GM18868 (cell line): ENCODE results near the gene NBAS.

Source experiments
- ATAC-seq: cut with Tn5 transposase; IDR thresholded peaks from one replicate; pipeline ENCODE4 v1.9.1; 2021; ENCODE audit warnings: mild to moderate bottlenecking, moderate library complexity; ENCODE audit not compliant: unreplicated experiment

The NBAS gene

DNA sequence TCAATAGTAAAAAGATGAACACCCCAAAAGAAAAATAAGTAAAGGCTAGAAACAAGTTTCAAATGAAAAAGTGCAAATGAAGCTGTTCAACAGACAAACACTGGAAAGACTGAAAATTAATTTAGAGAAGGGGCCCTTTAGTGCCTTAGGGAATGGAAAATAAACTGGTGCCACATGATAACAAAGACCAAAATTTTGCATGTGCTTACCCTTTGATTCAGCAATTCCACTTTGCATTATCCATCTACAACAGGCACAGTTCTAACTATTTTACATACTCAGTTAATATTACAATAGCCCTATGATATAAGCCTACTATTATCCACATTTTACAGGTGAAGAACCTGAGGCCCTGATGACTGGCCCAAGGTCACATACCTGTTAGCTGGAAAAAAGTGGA lies 183.9 kb downstream of the NBAS start:
- no peak for ATAC-seq

DNA sequence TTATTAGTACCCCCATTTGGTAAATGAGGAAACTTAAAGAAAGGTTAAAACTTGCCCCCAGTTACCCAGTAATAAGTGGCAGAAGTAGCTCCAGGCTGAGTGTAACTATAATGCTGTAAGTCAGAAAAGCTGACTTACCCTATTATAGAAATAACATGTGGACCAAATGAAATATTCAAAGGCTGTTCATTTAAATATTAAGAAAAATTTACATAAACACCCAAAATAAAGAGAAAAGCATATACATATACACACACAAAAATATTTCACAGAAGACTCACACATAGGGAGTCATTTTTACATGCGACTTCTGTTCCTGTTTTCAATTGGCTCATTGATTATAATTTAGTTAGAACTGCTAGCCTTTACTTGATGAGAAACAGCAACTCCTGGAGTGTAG lies 189.1 kb downstream of the NBAS start:
- ATAC-seq: no peak

DNA sequence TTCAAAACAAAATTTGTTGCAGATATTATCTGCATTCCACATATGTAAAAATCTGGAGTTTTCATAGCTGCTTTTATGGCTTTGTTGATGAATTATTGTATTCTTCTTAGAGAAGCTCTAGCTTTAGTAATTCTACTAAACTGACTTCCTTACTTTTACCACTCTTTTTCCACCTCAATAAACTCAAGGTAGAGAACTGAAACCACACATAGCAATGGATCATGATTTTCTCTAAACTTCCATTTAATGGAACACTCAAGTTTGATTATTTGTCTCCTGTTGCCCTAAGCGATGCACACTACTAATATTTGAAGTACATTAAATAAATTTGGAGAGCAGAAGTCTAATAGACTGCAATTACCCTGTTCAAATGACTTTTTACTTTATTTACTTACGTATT lies 192.0 kb downstream of the NBAS start:
- no peak for ATAC-seq

DNA sequence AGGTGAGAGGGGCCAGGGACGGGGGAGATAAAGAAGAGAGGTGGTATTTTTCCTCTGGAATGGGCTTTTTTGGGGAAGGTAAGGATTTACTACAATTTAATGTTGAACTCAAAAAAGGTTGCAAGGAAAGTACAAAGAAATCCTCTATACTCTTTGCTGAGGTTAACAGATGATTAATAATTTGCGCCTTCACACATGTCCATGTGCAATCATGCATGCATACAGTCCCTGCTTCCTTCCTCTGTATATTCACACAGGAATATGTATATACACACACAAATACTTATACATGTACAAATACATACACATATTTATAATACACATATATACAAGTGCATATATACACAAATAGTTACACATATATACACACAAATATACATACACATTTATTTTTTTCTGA lies 193.4 kb downstream of the NBAS start:
- peak; percentile 41 for ATAC-seq

DNA sequence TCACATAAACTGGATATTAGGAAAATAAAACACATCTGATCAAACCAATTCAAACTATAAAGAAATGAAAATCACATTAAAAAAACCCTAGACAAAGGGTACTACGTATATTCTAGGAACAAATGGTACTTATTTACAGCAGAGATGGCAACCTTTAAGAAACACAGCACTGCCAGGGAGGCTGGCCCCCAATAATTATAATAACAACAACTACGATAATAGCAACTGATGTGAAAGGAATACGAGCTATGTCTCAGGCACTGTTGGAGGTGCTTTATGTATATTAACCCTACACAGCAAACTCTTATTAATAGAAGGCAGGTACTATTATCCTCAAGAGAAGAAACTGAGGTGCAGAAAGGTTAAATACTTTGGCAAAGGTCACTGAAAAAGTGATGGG lies 193.9 kb downstream of the NBAS start:
- ATAC-seq: no peak

DNA sequence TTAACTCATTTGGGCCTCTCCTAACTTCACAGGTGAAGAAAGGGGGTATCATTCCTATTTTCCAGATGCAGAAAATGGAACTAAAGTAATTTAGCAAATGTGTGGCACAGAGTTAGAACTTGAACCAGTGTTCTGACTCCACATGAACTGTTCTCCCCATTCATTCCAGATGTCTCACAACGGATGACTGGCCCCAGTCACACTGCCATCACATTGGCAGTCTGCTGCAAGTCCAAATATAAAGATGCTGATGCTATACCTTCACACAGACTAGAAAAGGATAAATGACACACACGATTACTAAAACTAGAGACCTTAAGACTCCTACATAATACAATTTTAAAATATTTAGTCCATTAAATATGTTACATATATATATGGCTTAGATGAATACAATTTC lies 195.7 kb downstream of the NBAS start:
- ATAC-seq: no peak

DNA sequence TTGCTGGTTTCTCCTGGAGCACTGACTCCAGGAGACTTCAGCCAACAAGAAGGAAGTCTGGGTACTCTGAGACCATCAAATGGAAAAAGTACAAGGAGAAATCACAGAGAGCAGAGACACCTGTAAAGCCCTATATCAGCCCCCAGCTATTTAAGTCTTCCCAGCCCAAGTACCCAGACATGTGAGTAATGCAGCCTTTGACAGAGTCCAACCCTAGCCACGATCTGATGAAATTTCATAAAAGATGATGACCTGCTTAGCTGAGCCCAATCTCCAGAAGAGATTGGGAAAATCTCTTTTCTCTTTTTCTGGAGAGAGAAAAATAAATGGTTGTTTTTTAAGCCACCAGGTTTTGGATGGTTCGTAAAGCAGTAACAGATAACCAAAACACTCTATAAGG lies 196.6 kb downstream of the NBAS start:
- ATAC-seq: no peak

DNA sequence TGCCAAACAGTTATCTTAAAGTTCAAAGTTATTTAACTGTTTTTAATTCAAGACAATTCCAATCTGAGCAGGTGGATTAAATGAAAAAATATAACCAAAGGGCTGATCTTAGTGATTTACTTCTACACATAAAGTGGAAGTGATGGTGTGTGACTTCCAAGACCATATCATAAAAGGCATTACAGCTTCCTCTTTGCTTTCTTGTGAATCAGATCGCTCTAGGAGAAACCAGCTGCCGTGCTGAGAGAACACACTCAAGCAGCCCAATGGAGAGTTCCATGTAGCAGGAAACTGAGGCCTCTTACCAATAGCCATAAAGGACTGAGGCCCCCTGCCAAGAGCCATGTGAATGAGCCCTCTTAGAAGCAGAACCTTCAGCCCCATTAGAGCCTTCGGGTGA lies 197.4 kb downstream of the NBAS start:
- ATAC-seq: no peak

DNA sequence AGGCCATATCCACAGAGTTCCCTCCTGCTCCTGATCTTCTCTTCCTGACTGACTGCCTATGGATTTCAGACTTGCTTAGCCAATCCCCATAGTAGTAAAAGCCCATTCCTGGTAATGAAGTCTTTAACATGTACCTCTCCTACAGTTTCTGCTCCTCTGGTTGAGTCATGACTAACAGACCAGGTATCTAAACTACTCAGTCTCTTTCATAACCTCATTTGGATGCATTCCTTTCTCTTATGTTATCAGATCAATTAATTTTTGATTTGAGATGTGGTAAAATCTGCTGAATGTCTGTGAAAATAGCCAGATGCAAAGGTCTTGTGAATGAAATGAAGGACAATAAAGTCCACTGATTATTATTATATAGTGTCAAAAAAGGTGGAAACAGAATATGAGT lies 198.0 kb downstream of the NBAS start:
- no peak for ATAC-seq

- ATAC-seq: no peak
Observed at GRCh38 chr2:15359716-15360531, 201.2 kb downstream of the NBAS start.

GRCh38 chr2:15357922-15358321 lies 203.2 kb downstream of the NBAS start:
- ATAC-seq: no peak

DNA sequence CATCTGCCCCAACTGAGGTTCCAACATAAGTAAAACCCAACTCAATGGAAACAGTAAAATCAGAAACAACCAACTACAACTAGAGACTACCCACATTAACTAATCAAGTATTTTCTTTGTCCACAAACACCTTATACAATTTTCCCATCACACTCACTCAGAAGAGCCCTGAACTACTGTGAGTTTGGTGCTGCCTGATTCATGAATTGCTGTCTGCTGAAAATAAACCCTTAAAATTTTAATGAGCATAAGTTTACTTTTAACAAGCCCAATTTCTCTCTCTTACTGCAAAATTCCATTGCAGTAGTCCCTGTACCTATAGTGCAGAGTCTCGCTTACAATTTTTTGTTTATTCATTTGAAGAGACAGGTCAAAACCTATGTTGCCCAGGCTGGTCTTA lies 203.9 kb downstream of the NBAS start:
- ATAC-seq: no peak

- no peak for ATAC-seq
Observed at GRCh38 chr2:15355386-15355785, 205.7 kb downstream of the NBAS start.

- ATAC-seq: no peak
Observed at GRCh38 chr2:15354596-15355366, 206.4 kb downstream of the NBAS start.

DNA sequence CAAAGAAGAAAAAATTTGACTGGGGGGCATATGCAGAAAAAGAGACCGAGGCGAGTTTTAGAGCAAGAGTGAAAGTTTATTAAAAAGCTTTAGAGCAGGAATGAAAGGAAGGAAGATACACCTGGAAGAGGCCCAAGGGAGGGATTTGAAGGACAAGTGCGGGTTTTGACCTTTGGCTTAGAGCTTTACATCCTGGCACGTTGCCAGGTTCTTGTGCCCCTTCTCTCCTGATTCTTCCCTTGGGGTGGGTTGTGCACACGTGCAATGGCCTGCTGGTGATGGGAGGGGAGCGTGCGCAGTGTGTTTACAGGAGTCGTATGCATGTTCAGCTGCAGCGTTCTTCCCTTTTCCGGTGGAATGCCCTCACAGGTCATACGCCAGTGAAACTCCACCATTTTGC lies 208.8 kb downstream of the NBAS start:
- no peak for ATAC-seq

DNA sequence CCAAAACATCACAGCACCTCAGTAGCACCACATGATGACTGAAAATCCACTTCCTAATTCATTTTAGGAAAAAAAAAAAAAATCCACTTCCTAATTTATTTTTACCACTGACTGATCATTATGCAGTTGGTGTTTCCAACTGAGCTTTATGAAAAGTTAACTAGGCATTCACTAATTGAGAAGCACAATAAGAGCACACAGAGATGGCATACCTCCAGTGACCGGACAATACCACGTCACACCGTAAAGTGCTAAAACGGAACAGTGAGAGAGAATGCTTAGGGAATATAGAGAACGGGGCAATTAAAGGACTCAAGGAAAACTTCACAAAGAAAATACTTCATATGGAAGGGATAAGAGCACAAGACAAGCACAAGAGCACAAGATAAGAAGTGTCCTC lies 212.5 kb downstream of the NBAS start:
- ATAC-seq: no peak

- ATAC-seq: no peak
Observed at GRCh38 chr2:15348045-15348444, 213.1 kb downstream of the NBAS start.

GRCh38 chr2:15346624-15347023 lies 214.5 kb downstream of the NBAS start:
- ATAC-seq: no peak

DNA sequence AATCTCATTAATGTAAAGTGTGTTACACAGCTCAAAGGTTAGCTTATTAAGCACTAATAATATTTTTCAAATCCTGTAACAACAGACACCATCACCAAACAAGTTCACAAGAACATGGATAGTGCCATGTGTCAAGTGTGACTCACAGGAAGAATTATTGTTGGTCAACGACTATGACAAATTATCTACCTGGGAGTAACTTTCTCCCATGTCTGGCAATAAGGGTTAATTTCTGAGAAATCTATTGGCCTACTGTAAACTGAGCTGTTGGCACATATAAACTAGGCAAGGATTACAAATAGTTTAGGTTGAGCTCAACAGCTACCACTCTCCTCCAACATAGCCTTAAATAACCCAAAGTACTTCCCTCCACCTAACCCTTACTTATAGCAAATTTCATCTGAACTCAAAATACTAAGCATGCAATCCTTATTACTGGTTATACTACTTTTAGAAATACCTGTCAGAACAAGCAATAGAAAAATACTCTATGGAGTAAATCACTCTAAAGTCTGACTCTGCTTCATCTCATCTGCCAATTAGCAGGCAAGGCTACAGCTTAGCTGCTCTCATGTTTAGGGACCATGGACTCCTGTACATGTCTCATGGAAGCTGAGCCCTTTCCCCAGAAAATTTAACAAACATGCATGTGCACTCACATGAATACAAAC lies 223.0 kb downstream of the NBAS start:
- no peak for ATAC-seq

DNA sequence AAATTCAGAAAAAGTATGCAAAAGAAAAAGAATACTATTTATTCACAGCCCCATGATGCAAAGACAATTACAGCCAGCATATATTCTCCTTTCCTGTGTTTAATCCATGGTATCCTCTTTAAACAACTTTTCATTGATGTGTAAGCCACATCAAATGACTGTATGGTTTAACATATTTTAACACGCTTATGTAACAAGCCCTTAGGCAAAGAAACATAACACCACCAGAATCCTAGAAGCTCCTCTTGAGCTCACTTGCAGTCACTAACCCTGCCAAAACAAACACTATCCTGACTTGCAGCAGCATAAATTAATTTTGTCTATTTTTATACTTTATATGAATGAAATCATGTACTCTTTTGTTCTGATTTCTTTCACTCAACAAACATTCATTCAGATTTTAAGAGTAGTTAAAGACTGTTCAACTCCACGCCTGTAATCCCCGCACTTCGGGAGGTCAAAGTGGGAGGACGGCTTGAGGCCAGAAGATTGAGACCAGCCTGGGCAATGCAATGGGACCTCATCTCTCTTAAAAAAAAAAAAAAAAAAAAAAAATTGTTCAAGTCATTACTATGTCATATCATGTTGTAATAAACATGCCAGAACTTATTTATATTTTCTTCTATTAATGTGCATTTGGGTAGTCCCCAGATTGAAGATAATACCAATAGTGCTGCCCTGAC lies 226.3 kb downstream of the NBAS start:
- ATAC-seq: no peak

DNA sequence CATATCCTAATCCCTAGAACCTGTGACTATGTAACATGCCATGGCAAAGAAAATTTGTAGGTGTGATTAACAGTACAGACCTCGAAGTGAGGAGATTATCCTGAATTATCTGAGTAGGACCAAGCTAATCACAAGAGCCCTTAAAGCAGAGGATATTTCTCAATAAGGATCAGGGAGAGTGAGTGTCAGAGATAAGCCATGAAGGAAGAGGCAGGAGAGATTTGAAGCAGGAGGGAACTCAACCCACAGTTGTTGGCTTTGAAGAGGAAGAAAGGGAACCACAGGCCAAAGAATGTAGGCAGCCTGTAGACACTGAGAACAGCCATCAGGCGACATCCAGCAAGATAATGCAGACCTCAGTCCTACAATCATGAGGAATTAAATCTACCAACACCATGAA lies 229.3 kb downstream of the NBAS start:
- no peak for ATAC-seq
